K562 (cell line): ENCODE measurements around the gene LRRK2. TPM values are rescaled to one million over a fixed set of nuclear protein-coding genes. Genes with fewer than 3 reads are reported as not detected.
A peak's percentile ranks its signal among the peaks of the same experiment; 100 is the strongest.

Experiments
- ARID4B ChIP-seq: sonication (generic); formaldehyde crosslinking; IDR thresholded peaks from 2 replicates; pipeline ENCODE4 v1.8.0; 2022; ENCODE audit warnings: mild to moderate bottlenecking, missing genetic modification reagents
- CBFA2T3 ChIP-seq: fragments of 450-650 bp; IDR thresholded peaks from 2 replicates; pipeline ENCODE4 v1.6.1; 2017
- SIRT6 ChIP-seq: IDR thresholded peaks from one replicate; pipeline ENCODE4 v1.6.1; 2012; ENCODE audit warnings: low read depth, mild to moderate bottlenecking, control low read depth, inconsistent platforms, low read length, moderate library complexity
- TAL1 ChIP-seq: fragments of 450-650 bp; IDR thresholded peaks from 2 replicates; pipeline ENCODE4 v1.6.1; 2016; ENCODE audit warnings: mild to moderate bottlenecking
- TCF3 ChIP-seq: sonication (generic); formaldehyde crosslinking; IDR thresholded peaks from 2 replicates; pipeline ENCODE4 v1.4.0; 2020; ENCODE audit warnings: mild to moderate bottlenecking, missing genetic modification reagents
- ZMIZ1 ChIP-seq, 2 experiments: fragments of 150-350 bp in 1 of 2; IDR thresholded peaks; 2 replicates each; pipeline ENCODE4 v1.6.1; 2012 to 2016; ENCODE audit warnings: low read depth in 2 of 2, low read length in 2 of 2, mild to moderate bottlenecking in 1 of 2, moderate library complexity in 1 of 2
- polyA plus RNA-seq, 8 experiments: library from polyadenylated mRNA; depleted of rRNA in 4 of 8; stranded (reverse) in 5 of 8; unstranded in 3 of 8; fragments of >200 nt; fragmentation: Nextera tagmentation in 2 of 8; fragmentation: Illumina TruSeq in 1 of 8; extraction: Ambion mirVana in 2 of 8; extraction: Trizol in 1 of 8; gene quantifications; 2 replicates each; pipeline versions ENCODE4 v1.2.1 to v1.2.3, GENCODE V29; 2011 to 2014; ENCODE audit warnings: inconsistent platforms in 1 of 8, missing spikeins in 1 of 8
- total RNA-seq, 7 experiments: library from RNA; depleted of rRNA in 6 of 7; stranded (reverse); fragments of >200 nt in 6 of 7; fragmentation: Illumina TruSeq in 2 of 7; extraction: Trizol in 2 of 7; gene quantifications; 2 replicates each; pipeline versions ENCODE4 v1.2.1 to v1.2.3, GENCODE V29; 2011 to 2021; ENCODE audit warnings: low replicate concordance in 1 of 7
- TF ChIP-seq, protein P1 (sequence below): fragments of 200-600 bp; sonication (generic); IDR thresholded peaks from one replicate; pipeline ENCODE4 v1.6.1; 2012; ENCODE audit warnings: mild to moderate bottlenecking, low read depth, low read length, inconsistent platforms

LRRK2 gene
- total and polyA plus RNA-seq, 9 of the 15 experiments (the other 6 are each of a cell fraction or from before 2014, with no cell fraction given), result 0.03 to 0.89 (median 0.31) TPM

- no peak for TF ChIP-seq ARID4B (CRISPR knock-in tag)
- TF ChIP-seq, protein P1, sequence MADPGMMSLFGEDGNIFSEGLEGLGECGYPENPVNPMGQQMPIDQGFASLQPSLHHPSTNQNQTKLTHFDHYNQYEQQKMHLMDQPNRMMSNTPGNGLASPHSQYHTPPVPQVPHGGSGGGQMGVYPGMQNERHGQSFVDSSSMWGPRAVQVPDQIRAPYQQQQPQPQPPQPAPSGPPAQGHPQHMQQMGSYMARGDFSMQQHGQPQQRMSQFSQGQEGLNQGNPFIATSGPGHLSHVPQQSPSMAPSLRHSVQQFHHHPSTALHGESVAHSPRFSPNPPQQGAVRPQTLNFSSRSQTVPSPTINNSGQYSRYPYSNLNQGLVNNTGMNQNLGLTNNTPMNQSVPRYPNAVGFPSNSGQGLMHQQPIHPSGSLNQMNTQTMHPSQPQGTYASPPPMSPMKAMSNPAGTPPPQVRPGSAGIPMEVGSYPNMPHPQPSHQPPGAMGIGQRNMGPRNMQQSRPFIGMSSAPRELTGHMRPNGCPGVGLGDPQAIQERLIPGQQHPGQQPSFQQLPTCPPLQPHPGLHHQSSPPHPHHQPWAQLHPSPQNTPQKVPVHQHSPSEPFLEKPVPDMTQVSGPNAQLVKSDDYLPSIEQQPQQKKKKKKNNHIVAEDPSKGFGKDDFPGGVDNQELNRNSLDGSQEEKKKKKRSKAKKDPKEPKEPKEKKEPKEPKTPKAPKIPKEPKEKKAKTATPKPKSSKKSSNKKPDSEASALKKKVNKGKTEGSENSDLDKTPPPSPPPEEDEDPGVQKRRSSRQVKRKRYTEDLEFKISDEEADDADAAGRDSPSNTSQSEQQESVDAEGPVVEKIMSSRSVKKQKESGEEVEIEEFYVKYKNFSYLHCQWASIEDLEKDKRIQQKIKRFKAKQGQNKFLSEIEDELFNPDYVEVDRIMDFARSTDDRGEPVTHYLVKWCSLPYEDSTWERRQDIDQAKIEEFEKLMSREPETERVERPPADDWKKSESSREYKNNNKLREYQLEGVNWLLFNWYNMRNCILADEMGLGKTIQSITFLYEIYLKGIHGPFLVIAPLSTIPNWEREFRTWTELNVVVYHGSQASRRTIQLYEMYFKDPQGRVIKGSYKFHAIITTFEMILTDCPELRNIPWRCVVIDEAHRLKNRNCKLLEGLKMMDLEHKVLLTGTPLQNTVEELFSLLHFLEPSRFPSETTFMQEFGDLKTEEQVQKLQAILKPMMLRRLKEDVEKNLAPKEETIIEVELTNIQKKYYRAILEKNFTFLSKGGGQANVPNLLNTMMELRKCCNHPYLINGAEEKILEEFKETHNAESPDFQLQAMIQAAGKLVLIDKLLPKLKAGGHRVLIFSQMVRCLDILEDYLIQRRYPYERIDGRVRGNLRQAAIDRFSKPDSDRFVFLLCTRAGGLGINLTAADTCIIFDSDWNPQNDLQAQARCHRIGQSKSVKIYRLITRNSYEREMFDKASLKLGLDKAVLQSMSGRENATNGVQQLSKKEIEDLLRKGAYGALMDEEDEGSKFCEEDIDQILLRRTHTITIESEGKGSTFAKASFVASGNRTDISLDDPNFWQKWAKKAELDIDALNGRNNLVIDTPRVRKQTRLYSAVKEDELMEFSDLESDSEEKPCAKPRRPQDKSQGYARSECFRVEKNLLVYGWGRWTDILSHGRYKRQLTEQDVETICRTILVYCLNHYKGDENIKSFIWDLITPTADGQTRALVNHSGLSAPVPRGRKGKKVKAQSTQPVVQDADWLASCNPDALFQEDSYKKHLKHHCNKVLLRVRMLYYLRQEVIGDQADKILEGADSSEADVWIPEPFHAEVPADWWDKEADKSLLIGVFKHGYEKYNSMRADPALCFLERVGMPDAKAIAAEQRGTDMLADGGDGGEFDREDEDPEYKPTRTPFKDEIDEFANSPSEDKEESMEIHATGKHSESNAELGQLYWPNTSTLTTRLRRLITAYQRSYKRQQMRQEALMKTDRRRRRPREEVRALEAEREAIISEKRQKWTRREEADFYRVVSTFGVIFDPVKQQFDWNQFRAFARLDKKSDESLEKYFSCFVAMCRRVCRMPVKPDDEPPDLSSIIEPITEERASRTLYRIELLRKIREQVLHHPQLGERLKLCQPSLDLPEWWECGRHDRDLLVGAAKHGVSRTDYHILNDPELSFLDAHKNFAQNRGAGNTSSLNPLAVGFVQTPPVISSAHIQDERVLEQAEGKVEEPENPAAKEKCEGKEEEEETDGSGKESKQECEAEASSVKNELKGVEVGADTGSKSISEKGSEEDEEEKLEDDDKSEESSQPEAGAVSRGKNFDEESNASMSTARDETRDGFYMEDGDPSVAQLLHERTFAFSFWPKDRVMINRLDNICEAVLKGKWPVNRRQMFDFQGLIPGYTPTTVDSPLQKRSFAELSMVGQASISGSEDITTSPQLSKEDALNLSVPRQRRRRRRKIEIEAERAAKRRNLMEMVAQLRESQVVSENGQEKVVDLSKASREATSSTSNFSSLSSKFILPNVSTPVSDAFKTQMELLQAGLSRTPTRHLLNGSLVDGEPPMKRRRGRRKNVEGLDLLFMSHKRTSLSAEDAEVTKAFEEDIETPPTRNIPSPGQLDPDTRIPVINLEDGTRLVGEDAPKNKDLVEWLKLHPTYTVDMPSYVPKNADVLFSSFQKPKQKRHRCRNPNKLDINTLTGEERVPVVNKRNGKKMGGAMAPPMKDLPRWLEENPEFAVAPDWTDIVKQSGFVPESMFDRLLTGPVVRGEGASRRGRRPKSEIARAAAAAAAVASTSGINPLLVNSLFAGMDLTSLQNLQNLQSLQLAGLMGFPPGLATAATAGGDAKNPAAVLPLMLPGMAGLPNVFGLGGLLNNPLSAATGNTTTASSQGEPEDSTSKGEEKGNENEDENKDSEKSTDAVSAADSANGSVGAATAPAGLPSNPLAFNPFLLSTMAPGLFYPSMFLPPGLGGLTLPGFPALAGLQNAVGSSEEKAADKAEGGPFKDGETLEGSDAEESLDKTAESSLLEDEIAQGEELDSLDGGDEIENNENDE, result no peak
- 0 out of 2 replicates have a peak, but pooled peaks have one; percentile 16 for TF ChIP-seq TAL1
- peak; percentile 50; the same call in 1 of the 2 replicates for TF ChIP-seq CBFA2T3
- TF ChIP-seq SIRT6, result no peak
- TF ChIP-seq ZMIZ1 (IDR thresholded peaks at IDR 0.05; ENCODE audit: low read depth in 2 of 2, low read length in 2 of 2), result no peak
- peak; percentile 55 for TF ChIP-seq TCF3 (CRISPR knock-in tag)
- TF ChIP-seq, all 486 proteins: peak for 4
Measured at GRCh38 chr12:40183715-40184114, 41.1 kb upstream of the LRRK2 start (continued).
